Trophoblast cell (in vitro differentiated cells and primary cell): ENCODE results near the gene CDCA3.
A peak's percentile ranks its signal among the peaks of the same experiment; 100 is the strongest.

Source experiments
- DNase-seq, 2 donors: peaks; one replicate each; pipeline ENCODE4 v3.0.0-alpha.2; 2016
- H2AFZ ChIP-seq: 2 replicates; pipeline ENCODE4 v1.6.1; 2013; ENCODE audit warnings: low read length, moderate library complexity, mild to moderate bottlenecking; ENCODE audit not compliant: insufficient read depth, poor library complexity
- H2AK5ac ChIP-seq: 2 replicates; pipeline ENCODE4 v1.6.1; 2013; ENCODE audit warnings: mild to moderate bottlenecking, low read length
- H2BK120ac ChIP-seq: 2 replicates; pipeline ENCODE4 v1.6.1; 2013; ENCODE audit warnings: low read length, mild to moderate bottlenecking, moderate library complexity; ENCODE audit not compliant: insufficient read depth, poor library complexity
- H2BK12ac ChIP-seq: 2 replicates; pipeline ENCODE4 v1.6.1; 2013; ENCODE audit warnings: mild to moderate bottlenecking, low read length, moderate library complexity
- H2BK5ac ChIP-seq: 2 replicates; pipeline ENCODE4 v1.6.1; 2013; ENCODE audit warnings: low read length, low read depth, moderate library complexity, mild to moderate bottlenecking; ENCODE audit not compliant: poor library complexity
- H3K14ac ChIP-seq: 2 replicates; pipeline ENCODE4 v1.6.1; 2013; ENCODE audit warnings: mild to moderate bottlenecking, low read length
- H3K18ac ChIP-seq: 2 replicates; pipeline ENCODE4 v1.6.1; 2013; ENCODE audit warnings: mild to moderate bottlenecking, low read length
- H3K23ac ChIP-seq: 2 replicates; pipeline ENCODE4 v1.6.1; 2013; ENCODE audit warnings: low read length
- H3K27ac ChIP-seq: 2 replicates; pipeline ENCODE4 v1.5.1; 2013; ENCODE audit warnings: low read depth, mild to moderate bottlenecking, inconsistent platforms, low read length, moderate library complexity
- H3K27me3 ChIP-seq: 2 replicates; pipeline ENCODE4 v1.6.1; 2013; ENCODE audit warnings: inconsistent platforms, mild to moderate bottlenecking, low read length, moderate library complexity; ENCODE audit not compliant: insufficient read depth
- H3K36me3 ChIP-seq, 2 experiments: 1 replicate in 1 of 2; 2 replicates in 1 of 2; pipeline ENCODE4 v1.6.1; 2013; ENCODE audit warnings: low read length in 2 of 2, mild to moderate bottlenecking in 2 of 2, moderate library complexity in 1 of 2; ENCODE audit not compliant: insufficient read depth in 2 of 2, control insufficient read depth in 1 of 2
- H3K4ac ChIP-seq: 2 replicates; pipeline ENCODE4 v1.6.1; 2013; ENCODE audit warnings: low read depth, mild to moderate bottlenecking, low read length, moderate library complexity
- H3K4me1 ChIP-seq, 2 experiments: 1 replicate in 1 of 2; 2 replicates in 1 of 2; pipeline ENCODE4 v1.6.1; 2013; ENCODE audit warnings: low read length in 2 of 2, mild to moderate bottlenecking in 2 of 2, moderate library complexity in 1 of 2; ENCODE audit not compliant: insufficient read depth in 2 of 2, control insufficient read depth in 1 of 2
- H3K4me2 ChIP-seq: 2 replicates; pipeline ENCODE4 v1.6.1; 2013; ENCODE audit warnings: inconsistent platforms, mild to moderate bottlenecking, low read length, moderate library complexity
- H3K4me3 ChIP-seq: 2 replicates; pipeline ENCODE4 v1.5.1; 2013; ENCODE audit warnings: mild to moderate bottlenecking, low read depth, low read length, inconsistent platforms
- H3K79me1 ChIP-seq: one replicate; pipeline ENCODE4 v1.6.1; 2013; ENCODE audit warnings: low read length
- H3K79me2 ChIP-seq: 2 replicates; pipeline ENCODE4 v1.6.1; 2013; ENCODE audit warnings: low read length, mild to moderate bottlenecking; ENCODE audit not compliant: control insufficient read depth, insufficient read depth, poor library complexity
- H3K9ac ChIP-seq: 2 replicates; pipeline ENCODE4 v1.6.1; 2013; ENCODE audit warnings: mild to moderate bottlenecking, low read length
- H3K9me3 ChIP-seq: 2 replicates; pipeline ENCODE4 v1.6.1; 2013; ENCODE audit warnings: low read depth, mild to moderate bottlenecking, control low read depth, inconsistent platforms, low read length; ENCODE audit not compliant: insufficient read depth
- H4K12ac ChIP-seq: 2 replicates; pipeline ENCODE4 v1.6.1; 2013; ENCODE audit warnings: low read depth, mild to moderate bottlenecking, low read length, moderate library complexity
- H4K8ac ChIP-seq: 2 replicates; pipeline ENCODE4 v1.6.1; 2013; ENCODE audit warnings: low read depth, mild to moderate bottlenecking, low read length, moderate library complexity
- H4K91ac ChIP-seq: one replicate; pipeline ENCODE4 v1.6.1; 2013; ENCODE audit warnings: low read depth, mild to moderate bottlenecking, low read length, moderate library complexity
- WGBS: extraction: QIAGEN DNeasy Blood & Tissue Kit; methylation state at CpG from one replicate; pipeline ENCODE4 v1.1.7; 2013; ENCODE audit warnings: missing lambda C conversion rate; ENCODE audit not compliant: insufficient read length, insufficient coverage; ENCODE audit errors: extremely low coverage; 5-methylcytosine and 5-hydroxymethylcytosine counted together

Gene CDCA3

DNA sequence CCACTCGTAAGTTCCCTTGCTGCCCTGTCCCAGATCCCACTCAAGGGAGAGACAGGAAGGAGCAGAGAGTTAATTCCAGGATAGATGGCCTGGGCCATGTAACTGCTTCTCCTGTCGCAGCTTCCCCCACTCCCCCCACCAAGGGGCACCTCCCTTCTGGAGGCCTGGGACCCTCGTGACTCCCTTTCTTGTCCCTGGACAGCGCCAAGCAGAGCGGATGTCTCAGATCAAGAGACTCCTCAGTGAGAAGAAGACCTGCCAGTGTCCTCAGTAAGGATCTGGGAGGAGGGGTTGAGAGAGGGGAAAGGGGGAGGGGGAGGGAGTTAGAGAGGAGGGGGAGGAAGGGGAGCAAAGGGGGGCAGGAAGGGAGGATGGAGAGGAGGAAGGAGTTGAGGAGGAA lies 32.4 kb downstream of the CDCA3 start:
- H4K91ac ChIP-seq, result no peak overlapping the region
- no peak overlapping the region for H4K8ac ChIP-seq
- no peak overlapping the region for H3K27ac ChIP-seq
- no peak overlapping the region for H2BK12ac ChIP-seq
- H2AK5ac ChIP-seq, result no peak overlapping the region
- no peak overlapping the region for H2BK120ac ChIP-seq
- no peak overlapping the region for H4K12ac ChIP-seq
- DNase-seq, result no peak
- H3K79me1 ChIP-seq, result peaks cover 5% of the 10 kb centered on the region
- peaks cover 5% of the 10 kb centered on the region for H3K9me3 ChIP-seq
- no CpG with 5 or more reads among the region's 5 CpGs for WGBS
- no peak overlapping the region for H3K4ac ChIP-seq
- peaks cover 12 to 21% of the 10 kb centered on the region in 2 experiments for H3K4me1 ChIP-seq
- no peak overlapping the region for H3K9ac ChIP-seq
- no peak overlapping the region for H2AFZ ChIP-seq
- H3K23ac ChIP-seq, result no peak overlapping the region
- H3K14ac ChIP-seq, result no peak overlapping the region
- no peak overlapping the region for H3K4me2 ChIP-seq
- H2BK5ac ChIP-seq, result no peak overlapping the region
- H3K27me3 ChIP-seq, result no peaks in the 10 kb centered on the region
- no peak overlapping the region for H3K18ac ChIP-seq
- no peaks in the 10 kb centered on the region for H3K79me2 ChIP-seq
- H3K36me3 ChIP-seq, result no peaks in the 10 kb centered on the region
- no peak overlapping the region for H3K4me3 ChIP-seq

DNA sequence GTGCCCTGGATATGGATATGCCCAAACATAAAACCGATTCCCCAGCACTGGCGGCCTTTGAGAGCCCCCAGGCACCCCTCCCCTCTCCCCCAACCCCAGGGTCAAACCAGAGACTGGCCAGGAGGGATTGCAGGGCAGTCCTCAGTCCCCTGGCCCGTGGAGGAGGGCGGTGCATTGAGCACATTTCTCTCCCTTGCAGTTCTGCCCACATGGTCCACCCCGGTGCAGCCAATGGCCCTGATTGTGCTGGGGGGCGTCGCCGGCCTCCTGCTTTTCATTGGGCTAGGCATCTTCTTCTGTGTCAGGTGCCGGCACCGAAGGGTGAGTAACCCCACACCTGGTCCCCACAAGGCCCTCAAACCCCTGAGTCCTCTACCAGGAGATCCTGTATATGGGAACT lies 32.9 kb downstream of the CDCA3 start:
- H3K27ac ChIP-seq, result no peak overlapping the region
- peaks cover 5% of the 10 kb centered on the region for H3K79me1 ChIP-seq
- H3K9ac ChIP-seq, result no peak overlapping the region
- no peak overlapping the region for H2AFZ ChIP-seq
- H4K91ac ChIP-seq, result no peak overlapping the region
- H3K27me3 ChIP-seq, result no peaks in the 10 kb centered on the region
- H3K4me3 ChIP-seq, result no peak overlapping the region
- no peaks in the 10 kb centered on the region for H3K79me2 ChIP-seq
- H3K9me3 ChIP-seq, result peaks cover 5% of the 10 kb centered on the region
- no peak overlapping the region for H3K18ac ChIP-seq
- H3K23ac ChIP-seq, result no peak overlapping the region
- WGBS, result no CpG with 5 or more reads among the region's 10 CpGs
- no peak overlapping the region for H3K14ac ChIP-seq
- no peak overlapping the region for H2BK5ac ChIP-seq
- no peak for DNase-seq
- H2BK120ac ChIP-seq, result no peak overlapping the region
- H3K36me3 ChIP-seq, result no peaks in the 10 kb centered on the region
- no peak overlapping the region for H3K4me2 ChIP-seq
- no peak overlapping the region for H2AK5ac ChIP-seq
- H4K8ac ChIP-seq, result no peak overlapping the region
- H4K12ac ChIP-seq, result no peak overlapping the region
- H2BK12ac ChIP-seq, result no peak overlapping the region
- H3K4me1 ChIP-seq, result peaks cover 12 to 17% of the 10 kb centered on the region in 2 experiments
- H3K4ac ChIP-seq, result no peak overlapping the region

DNA sequence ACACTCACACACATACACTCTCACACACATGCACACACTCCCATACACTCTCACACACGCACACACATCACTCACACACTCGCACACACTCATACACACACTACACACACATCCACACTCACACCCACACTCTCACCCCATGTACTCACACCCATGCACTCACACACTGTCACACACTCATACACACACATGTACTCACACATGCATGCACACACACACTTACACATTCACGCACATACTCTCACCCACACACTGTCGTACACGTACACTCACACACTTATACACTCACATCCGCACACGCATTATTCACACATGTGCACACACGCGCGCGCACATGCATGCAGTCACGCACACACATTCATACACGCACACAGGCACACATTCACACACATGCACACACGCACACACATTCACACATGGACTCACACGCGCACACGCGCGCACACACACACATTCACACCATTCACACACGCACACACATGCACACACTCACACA lies 33.4 kb downstream of the CDCA3 start:
- H2AK5ac ChIP-seq, result no peak overlapping the region
- no peak overlapping the region for H2BK12ac ChIP-seq
- H3K4me2 ChIP-seq, result no peak overlapping the region
- WGBS, result 100% methylated on average over 7 of the region's 20 CpGs
- H3K27ac ChIP-seq, result no peak overlapping the region
- H2BK5ac ChIP-seq, result no peak overlapping the region
- H3K27me3 ChIP-seq, result no peaks in the 10 kb centered on the region
- no peaks in the 10 kb centered on the region for H3K79me2 ChIP-seq
- H3K36me3 ChIP-seq, result no peaks in the 10 kb centered on the region
- no peak overlapping the region for H2BK120ac ChIP-seq
- peaks cover 5% of the 10 kb centered on the region for H3K79me1 ChIP-seq
- no peak overlapping the region for H4K91ac ChIP-seq
- H4K8ac ChIP-seq, result no peak overlapping the region
- no peak overlapping the region for H4K12ac ChIP-seq
- H3K23ac ChIP-seq, result no peak overlapping the region
- peak overlapping the region; percentile 41 for H3K4me3 ChIP-seq
- peaks cover 10 to 13% of the 10 kb centered on the region in 2 experiments for H3K4me1 ChIP-seq
- H3K4ac ChIP-seq, result no peak overlapping the region
- no peak overlapping the region for H3K9ac ChIP-seq
- no peak overlapping the region for H3K18ac ChIP-seq
- peaks cover 5% of the 10 kb centered on the region for H3K9me3 ChIP-seq
- no peak for DNase-seq
- H3K14ac ChIP-seq, result no peak overlapping the region
- no peak overlapping the region for H2AFZ ChIP-seq

- no peak overlapping the region for H3K23ac ChIP-seq
- H3K4ac ChIP-seq, result no peak overlapping the region
- H2AFZ ChIP-seq, result no peak overlapping the region
- no peak overlapping the region for H3K4me2 ChIP-seq
- H3K4me1 ChIP-seq, result peaks cover 7 to 10% of the 10 kb centered on the region in 2 experiments
- no peak overlapping the region for H4K91ac ChIP-seq
- no peaks in the 10 kb centered on the region for H3K27me3 ChIP-seq
- no peak overlapping the region for H2AK5ac ChIP-seq
- peaks cover 5% of the 10 kb centered on the region for H3K79me1 ChIP-seq
- no peak overlapping the region for H3K9ac ChIP-seq
- no peak overlapping the region for H3K4me3 ChIP-seq
- WGBS, result no CpG with 5 or more reads among the region's 8 CpGs
- DNase-seq, result no peak
- H2BK12ac ChIP-seq, result no peak overlapping the region
- no peak overlapping the region for H4K12ac ChIP-seq
- no peak overlapping the region for H2BK120ac ChIP-seq
- H3K27ac ChIP-seq, result no peak overlapping the region
- no peak overlapping the region for H3K18ac ChIP-seq
- H3K36me3 ChIP-seq, result no peaks in the 10 kb centered on the region
- no peak overlapping the region for H2BK5ac ChIP-seq
- H3K14ac ChIP-seq, result no peak overlapping the region
- no peaks in the 10 kb centered on the region for H3K79me2 ChIP-seq
- H4K8ac ChIP-seq, result no peak overlapping the region
- H3K9me3 ChIP-seq, result peaks cover 5% of the 10 kb centered on the region
These were observed 34.0 kb downstream of the CDCA3 start for GRCh38 chr12:6817098-6817497.
